HK-2 (cell line): ENCODE measurements around the gene KCTD16.

Source experiments
- DNase-seq: peaks from one replicate; pipeline ENCODE4 v3.0.0-alpha.2; 2018; ENCODE audit not compliant: unreplicated experiment

Gene KCTD16

GRCh38 chr5:144403817-144404420 lies 233.2 kb downstream of the KCTD16 start:
- no peak for DNase-seq

GRCh38 chr5:144404672-144405071 lies 234.0 kb downstream of the KCTD16 start:
- no peak for DNase-seq

DNA sequence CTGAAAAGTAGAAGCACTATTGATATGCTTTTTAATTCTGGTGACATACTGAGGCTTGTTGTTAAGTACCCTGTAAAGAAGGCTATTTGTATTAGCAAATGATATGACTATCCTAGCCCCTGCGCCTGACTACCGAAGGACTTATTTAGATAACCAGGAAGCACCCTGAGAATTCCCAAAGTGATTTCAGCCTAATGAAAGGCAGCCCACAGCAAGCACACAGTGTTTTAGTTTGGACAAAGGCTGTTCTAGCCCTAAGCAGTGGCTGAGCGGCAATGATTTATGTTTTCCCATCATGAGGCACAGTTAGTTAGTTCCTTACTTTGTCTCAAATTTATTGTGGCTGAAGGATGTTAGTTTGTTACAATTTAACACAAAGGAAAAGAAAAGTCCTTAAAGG lies 235.3 kb downstream of the KCTD16 start:
- no peak for DNase-seq

- DNase-seq = no peak
Measured at GRCh38 chr5:144406442-144406841, 235.8 kb downstream of the KCTD16 start.

DNA sequence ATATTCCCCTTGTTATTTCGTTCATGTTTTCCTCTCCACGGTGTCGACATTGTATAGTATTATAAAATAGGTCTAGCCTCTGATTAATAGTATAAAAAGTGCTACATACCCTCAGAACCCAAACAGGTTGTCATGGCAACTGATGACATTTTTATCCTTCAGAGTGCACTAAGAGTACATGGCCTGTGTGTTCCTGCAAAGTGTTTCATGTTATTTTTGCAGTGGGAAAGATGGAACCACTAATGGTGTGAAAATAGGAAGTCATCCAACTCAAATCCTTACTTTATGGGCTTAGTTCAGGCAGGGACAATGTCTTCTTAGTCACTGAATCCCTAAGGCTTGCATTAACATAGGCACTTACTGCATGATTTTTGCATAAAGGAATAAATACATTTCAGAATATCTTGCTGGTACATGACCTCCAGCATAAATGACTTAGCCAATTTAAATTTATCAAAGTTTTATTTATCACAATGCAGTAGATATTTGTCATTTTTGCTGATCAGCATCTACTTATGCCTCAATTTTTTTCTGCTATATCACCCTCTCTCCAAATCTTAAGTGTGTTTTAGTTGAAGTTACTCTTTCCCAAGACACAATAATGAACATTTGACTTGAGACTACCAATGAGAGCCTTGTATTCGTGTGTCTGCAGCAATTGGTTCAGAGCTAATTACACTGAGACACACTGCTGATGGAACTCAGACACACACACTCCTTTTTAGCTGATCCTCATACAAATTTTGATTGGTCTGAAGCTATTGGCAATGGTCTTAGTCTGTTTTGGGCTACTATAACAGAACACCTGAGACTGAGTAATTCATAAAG lies 243.7 kb downstream of the KCTD16 start:
- DNase-seq = no peak

- DNase-seq = no peak
Measured at GRCh38 chr5:144416196-144416595, 245.5 kb downstream of the KCTD16 start.

GRCh38 chr5:144418719-144419118 lies 248.0 kb downstream of the KCTD16 start:
- no peak for DNase-seq

DNA sequence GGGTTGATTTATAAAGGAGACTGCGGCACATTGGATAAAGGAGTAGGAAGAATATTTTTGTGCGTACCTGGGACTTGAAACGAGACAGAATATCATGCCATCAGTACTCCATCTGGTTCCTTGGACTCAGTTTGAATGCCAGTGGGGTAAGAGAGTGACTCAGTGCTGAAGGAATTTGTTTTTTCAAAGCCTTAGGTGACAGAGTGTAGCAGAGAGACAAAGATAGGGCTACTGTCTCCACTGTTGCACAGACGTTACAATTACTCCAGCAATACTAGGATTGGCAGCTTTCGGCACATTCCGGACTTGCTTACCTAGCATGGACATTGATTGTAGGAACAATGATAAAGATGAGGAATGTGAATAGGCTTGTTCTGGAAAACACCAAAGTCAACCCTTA lies 250.7 kb downstream of the KCTD16 start:
- no peak for DNase-seq

DNA sequence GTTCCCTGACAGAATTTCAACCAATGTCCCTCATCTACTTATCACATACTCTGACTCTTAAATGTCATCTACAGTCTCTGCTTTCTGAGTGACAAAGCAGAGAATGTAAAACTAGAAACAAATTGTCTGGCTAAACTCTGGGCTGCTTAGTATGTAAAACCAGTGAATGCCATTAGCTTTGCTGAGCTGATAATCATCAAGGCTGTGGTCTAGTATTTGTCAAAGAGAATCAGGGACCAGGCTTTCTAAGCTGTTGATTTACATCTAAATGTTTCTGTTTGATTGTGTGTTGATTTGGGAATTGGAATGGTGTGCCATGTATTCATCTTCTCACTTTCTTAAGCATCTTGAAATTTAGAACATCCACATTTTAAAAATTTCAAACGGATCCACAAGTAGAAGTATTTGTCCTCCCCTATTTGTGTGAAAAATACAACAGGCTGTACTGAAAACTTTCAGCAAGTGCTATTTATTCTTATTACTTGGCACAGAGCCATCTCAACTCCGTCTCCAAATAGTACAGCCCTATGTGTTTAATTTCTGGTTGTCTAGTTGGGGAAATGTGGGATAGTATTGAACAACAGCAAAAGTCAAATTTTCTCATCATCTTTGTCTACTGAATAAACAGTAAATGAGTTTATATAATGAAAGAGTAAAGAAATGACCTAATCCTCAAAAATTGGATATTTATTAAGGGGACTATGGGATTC lies 251.5 kb downstream of the KCTD16 start:
- DNase-seq = no peak

- DNase-seq = no peak
Measured at GRCh38 chr5:144427866-144428265, 257.2 kb downstream of the KCTD16 start.

- no peak for DNase-seq
Measured at GRCh38 chr5:144428326-144428725, 257.7 kb downstream of the KCTD16 start.

GRCh38 chr5:144429405-144429804 lies 258.7 kb downstream of the KCTD16 start:
- DNase-seq = no peak

GRCh38 chr5:144429905-144430304 lies 259.2 kb downstream of the KCTD16 start:
- DNase-seq = no peak

GRCh38 chr5:144433140-144433822 lies 262.6 kb downstream of the KCTD16 start:
- no peak for DNase-seq

DNA sequence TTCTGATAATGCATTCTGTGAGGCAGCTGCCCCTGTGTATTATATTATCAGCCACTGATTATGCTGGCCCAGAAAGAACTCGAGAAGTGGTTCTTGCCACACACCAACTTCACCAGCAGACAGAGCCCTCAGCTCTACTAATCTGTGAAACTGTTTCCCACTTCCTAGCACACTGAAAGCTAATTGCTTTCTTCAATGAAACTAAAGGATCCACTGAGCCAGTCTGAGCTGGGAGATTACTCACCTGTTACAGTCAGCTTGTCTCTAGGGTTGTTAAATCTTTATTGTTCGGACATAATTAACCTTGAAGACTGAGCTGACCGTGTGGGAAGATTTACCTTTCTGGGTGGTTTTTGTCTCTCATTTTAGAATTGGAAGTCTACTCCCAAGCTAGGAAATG lies 263.2 kb downstream of the KCTD16 start:
- DNase-seq = no peak

- no peak for DNase-seq
Measured at GRCh38 chr5:144436007-144436406, 265.3 kb downstream of the KCTD16 start.

DNA sequence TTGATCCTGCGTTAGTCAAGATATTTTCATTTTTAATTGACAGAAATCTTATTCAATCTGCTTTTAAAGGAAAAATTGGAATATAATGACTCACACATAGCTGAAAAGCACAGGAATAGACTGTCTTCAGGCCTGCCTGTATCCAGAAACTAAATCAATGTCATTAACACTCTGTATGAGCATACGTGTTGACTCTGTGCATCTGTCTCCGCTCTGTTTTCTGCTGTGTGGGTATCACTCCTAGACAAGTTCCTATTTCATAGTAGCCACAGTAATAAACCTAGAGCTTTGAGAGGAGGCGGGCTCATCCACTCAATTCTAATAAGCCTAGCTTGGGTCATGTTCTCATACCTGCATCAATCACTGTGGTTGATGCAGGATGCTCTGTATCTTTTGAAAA lies 267.6 kb downstream of the KCTD16 start:
- no peak for DNase-seq

DNA sequence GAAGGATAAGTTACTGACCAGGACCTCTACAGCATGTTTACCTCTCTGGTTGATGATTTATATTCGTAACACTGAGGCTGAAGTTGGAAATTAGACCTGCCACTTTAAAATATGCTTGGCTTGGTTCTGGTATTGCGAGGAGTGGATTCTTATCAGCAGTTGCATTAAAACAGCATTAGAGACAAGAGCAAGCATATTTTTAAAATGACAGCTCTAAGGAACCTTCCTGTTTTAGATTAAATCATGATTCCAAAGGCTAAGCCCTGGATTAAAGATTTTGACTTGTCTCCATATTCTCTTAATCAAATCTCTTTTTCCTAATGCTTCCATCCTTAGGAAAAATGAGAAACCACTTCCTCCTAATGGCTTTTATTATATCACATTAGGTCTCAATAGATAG lies 277.8 kb downstream of the KCTD16 start:
- no peak for DNase-seq

- no peak for DNase-seq
Measured at GRCh38 chr5:144451187-144451973, 280.7 kb downstream of the KCTD16 start.

DNA sequence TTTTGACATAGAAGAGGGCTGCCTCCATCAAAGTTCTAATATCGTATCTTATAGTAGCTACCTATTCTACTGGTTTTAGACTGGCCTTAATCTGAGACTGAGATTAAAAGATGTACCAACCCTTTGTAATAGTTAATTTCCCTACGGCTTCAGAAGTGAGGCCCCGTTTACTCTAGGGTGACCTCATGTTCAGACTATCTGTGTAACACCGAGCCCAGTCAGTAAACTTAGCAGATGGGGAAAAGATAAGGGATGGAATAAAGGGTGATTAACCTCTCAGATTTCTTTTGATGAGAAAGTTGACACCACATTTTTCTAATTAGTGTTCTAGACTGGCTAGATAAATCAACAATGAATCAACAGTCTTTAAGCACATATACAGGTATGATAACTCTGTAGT lies 283.1 kb downstream of the KCTD16 start:
- DNase-seq = no peak

DNA sequence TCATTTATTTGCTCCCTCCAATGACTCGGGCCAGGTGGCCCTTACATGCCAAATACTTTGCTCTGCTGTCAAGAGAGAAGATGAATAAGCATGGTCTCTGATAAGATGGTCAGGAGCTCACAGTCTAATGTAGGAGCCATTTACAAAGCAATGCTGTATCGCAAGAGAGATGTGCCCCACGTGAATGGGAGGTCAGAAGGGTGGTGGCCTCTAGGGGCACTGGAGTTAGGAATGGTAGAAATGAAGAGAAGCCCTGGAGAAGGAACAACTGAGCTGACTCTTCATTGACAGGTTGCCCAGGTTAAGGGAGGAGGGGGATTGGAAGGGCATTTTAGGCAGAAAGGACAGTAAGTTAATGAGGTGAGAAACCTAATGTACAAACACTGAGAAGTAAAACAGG lies 286.5 kb downstream of the KCTD16 start:
- DNase-seq = no peak

DNA sequence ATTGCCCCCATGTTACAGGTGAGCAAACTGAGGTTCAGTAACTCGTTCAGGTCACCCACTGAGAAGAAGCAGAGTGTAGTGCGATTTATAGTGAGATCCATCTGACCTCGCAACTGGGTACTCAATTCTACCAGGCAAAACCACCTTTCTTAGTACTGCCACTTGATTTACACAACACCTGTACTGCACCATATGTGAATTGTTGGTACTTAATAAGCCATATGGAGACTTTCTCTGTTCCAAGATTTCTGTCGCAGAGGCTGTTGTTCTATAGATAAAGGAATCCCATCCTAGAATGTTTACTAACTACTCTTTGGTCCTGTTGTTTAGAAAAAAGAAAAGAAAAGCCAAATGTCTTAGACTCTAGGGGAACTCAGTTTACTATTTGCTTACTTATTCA lies 287.5 kb downstream of the KCTD16 start:
- DNase-seq = no peak
